Midbrain (tissue), 1 donor: Measurements from ENCODE around the gene TMEM125.

Experiments
- DNase-seq: peaks from one replicate; lab custom pipeline; 2025; lab: John Stamatoyannopoulos, UW

Gene TMEM125

GRCh38 chr1:43312212-43312623 is 42.4 kb downstream of the TMEM125 start:
- no peak for DNase-seq

GRCh38 chr1:43312663-43313515 is 43.1 kb downstream of the TMEM125 start:
- DNase-seq, result no peak

GRCh38 chr1:43313771-43314170 is 44.0 kb downstream of the TMEM125 start:
- no peak for DNase-seq

- DNase-seq, result no peak
These were observed 44.5 kb downstream of the TMEM125 start for GRCh38 chr1:43314233-43314632.

GRCh38 chr1:43315481-43315880 is 45.7 kb downstream of the TMEM125 start:
- DNase-seq, result peak; percentile 67

- no peak for DNase-seq
These were observed 46.4 kb downstream of the TMEM125 start for GRCh38 chr1:43315963-43316737.

GRCh38 chr1:43316738-43317520 is 47.1 kb downstream of the TMEM125 start:
- no peak for DNase-seq

- peak; percentile 52 for DNase-seq
These were observed 48.2 kb downstream of the TMEM125 start for GRCh38 chr1:43317817-43318471.

GRCh38 chr1:43318831-43319230 is 49.0 kb downstream of the TMEM125 start:
- no peak for DNase-seq

- no peak for DNase-seq
These were observed 49.5 kb downstream of the TMEM125 start for GRCh38 chr1:43319288-43319687.

GRCh38 chr1:43319766-43320165 is 50.0 kb downstream of the TMEM125 start:
- no peak for DNase-seq

- no peak for DNase-seq
These were observed 51.6 kb downstream of the TMEM125 start for GRCh38 chr1:43321331-43321891.

- DNase-seq, result no peak
These were observed 52.7 kb downstream of the TMEM125 start for GRCh38 chr1:43322506-43322905.
